Coronary artery (tissue), 2 donors: ENCODE data around the gene SLC27A5.
A peak's percentile ranks its signal among the peaks of the same experiment; 100 is the strongest.
"Not testable (repeated sequence)": the region's sequence is repeated elsewhere in the genome, so short reads cannot be mapped to it uniquely, and the experiment has no call there.

Experiments
- DNase-seq: peaks from one replicate; pipeline ENCODE4 v3.0.0-alpha.2; 2017; ENCODE audit warnings: low spot score
- H3K27ac ChIP-seq, 2 donors: fragments of 200-600 bp; sonication (generic); one replicate each; pipeline ENCODE4 v1.5.1; 2016 to 2019
- H3K4me3 ChIP-seq: fragments of 200-600 bp; sonication (generic); 2 replicates; pipeline ENCODE4 v1.5.1; 2016; ENCODE audit warnings: mild to moderate bottlenecking, moderate library complexity
- CTCF ChIP-seq: fragments of 200-600 bp; sonication (generic); IDR thresholded peaks from one replicate; pipeline ENCODE4 v1.5.1; 2019; ENCODE audit warnings: antibody characterized with exemption

SLC27A5 gene

GRCh38 chr19:58547323-58548312 is 35.8 kb upstream of the SLC27A5 start:
- no peak overlapping the region for H3K4me3 ChIP-seq
- no peak for DNase-seq
- no peak overlapping the region for H3K27ac ChIP-seq
- no peak for TF ChIP-seq CTCF

GRCh38 chr19:58546019-58546530 is 34.3 kb upstream of the SLC27A5 start:
- Histone ChIP-seq H3K27ac (peak overlapping the region; percentile 93 to 99), H3K4me3 (peak overlapping the region; percentile 97)
- no peak for TF ChIP-seq CTCF
- no peak for DNase-seq

GRCh38 chr19:58545286-58546018 is 33.7 kb upstream of the SLC27A5 start:
- Histone ChIP-seq H3K27ac (peak overlapping the region; percentile 93 to 99), H3K4me3 (peak overlapping the region; percentile 97)
- no peak for DNase-seq
- no peak for TF ChIP-seq CTCF

GRCh38 chr19:58544591-58545285 is 32.9 kb upstream of the SLC27A5 start:
- no peak for TF ChIP-seq CTCF
- no peak for DNase-seq
- peak overlapping the region; percentile 97 for H3K4me3 ChIP-seq
- peak overlapping the region; percentile 93 to 99 for H3K27ac ChIP-seq

GRCh38 chr19:58543826-58544590 is 32.2 kb upstream of the SLC27A5 start, which contains the start of gene TRIM28:
Gene TRIM28 (plus strand): TSS chr19:58544064. CDS start chr19:58544758, 694 bp downstream.
- no peak for TF ChIP-seq CTCF

GRCh38 chr19:58542641-58543372 is 31.0 kb upstream of the SLC27A5 start:
- peak overlapping the region; percentile 97 for H3K4me3 ChIP-seq
- DNase-seq, result not testable (repeated sequence)
- H3K27ac ChIP-seq, result peak overlapping the region; percentile 93 to 99

More at GRCh38 chr19:58543826-58544590, 32.2 kb upstream of the SLC27A5 start, which contains the start of gene TRIM28:
- peak; percentile 98 for DNase-seq
- Histone ChIP-seq H3K4me3 (peak within 1 kb of the TSS; percentile 97), H3K27ac (peak within 1 kb of the TSS; percentile 93 to 99)

GRCh38 chr19:58539169-58539559 is 27.4 kb upstream of the SLC27A5 start:
- not testable (repeated sequence) for DNase-seq, H3K4me3 ChIP-seq, H3K27ac ChIP-seq
